Measurements from ENCODE around the gene CHP2.

DNA sequence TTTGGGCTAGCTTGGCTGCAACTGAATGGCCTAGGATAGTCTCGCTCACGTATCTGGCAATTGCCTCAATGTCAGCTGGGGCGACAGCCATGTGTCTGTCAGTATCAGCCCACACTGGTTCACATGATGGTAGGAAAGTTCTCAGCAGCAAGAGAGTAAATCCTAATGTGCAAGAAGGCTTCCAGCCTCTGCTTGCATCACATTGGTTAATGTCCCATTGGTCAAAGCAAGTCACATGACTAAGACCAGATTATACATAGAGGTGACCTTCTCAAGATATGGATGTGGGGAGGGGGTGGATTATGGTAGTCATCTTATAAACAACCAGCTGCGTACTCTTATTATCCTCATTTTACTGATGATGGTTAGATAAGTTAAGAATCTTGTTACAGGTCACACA lies 31.0 kb downstream of the CHP2 start:
- TF ChIP-seq, protein P1, sequence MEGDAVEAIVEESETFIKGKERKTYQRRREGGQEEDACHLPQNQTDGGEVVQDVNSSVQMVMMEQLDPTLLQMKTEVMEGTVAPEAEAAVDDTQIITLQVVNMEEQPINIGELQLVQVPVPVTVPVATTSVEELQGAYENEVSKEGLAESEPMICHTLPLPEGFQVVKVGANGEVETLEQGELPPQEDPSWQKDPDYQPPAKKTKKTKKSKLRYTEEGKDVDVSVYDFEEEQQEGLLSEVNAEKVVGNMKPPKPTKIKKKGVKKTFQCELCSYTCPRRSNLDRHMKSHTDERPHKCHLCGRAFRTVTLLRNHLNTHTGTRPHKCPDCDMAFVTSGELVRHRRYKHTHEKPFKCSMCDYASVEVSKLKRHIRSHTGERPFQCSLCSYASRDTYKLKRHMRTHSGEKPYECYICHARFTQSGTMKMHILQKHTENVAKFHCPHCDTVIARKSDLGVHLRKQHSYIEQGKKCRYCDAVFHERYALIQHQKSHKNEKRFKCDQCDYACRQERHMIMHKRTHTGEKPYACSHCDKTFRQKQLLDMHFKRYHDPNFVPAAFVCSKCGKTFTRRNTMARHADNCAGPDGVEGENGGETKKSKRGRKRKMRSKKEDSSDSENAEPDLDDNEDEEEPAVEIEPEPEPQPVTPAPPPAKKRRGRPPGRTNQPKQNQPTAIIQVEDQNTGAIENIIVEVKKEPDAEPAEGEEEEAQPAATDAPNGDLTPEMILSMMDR (IDR thresholded peaks at IDR 0.05), result no peak
- TF ChIP-seq POLR2A (IDR thresholded peaks at IDR 0.05), result no peak
